Bronchial epithelial cell (primary cell): Measurements from ENCODE around the gene SLC35G6. TPM values are rescaled to one million over a fixed set of nuclear protein-coding genes. Genes with fewer than 3 reads are reported as not detected.

ENCODE experiments used
- DNase-seq: peaks from one replicate; pipeline ENCODE4 v3.0.0-alpha.2; 2010; ENCODE audit warnings: low read depth
- FAIRE-seq: peaks from 2 replicates; lab custom pipeline; 2011; peaks lifted over from hg19 to GRCh38; lab: Jason Lieb, UNC
- H3K27me3 ChIP-seq: 2 replicates; pipeline ENCODE4 v1.5.1; 2011; ENCODE audit warnings: low read length; ENCODE audit not compliant: control insufficient read depth, insufficient read depth
- H3K36me3 ChIP-seq: 2 replicates; pipeline ENCODE4 v1.5.1; 2011; ENCODE audit warnings: low read length; ENCODE audit not compliant: control insufficient read depth, insufficient read depth
- H3K4me3 ChIP-seq: 2 replicates; pipeline ENCODE4 v1.5.1; 2011; ENCODE audit warnings: mild to moderate bottlenecking, low read depth, low read length, control low read depth
- total RNA-seq: library from RNA; depleted of rRNA; stranded (reverse); fragments of >200 nt; gene quantifications from 2 replicates; pipeline ENCODE4 v1.2.1, GENCODE V29; 2014
- TF ChIP-seq, protein P1 (sequence below): IDR thresholded peaks from 2 replicates; pipeline ENCODE4 v1.5.1; 2011; ENCODE audit warnings: mild to moderate bottlenecking, moderate library complexity, low read length, control low read depth, inconsistent platforms; ENCODE audit not compliant: insufficient read depth, severe bottlenecking

Gene SLC35G6
- total RNA-seq, 1 donor from 2014 or later, result not detected

DNA sequence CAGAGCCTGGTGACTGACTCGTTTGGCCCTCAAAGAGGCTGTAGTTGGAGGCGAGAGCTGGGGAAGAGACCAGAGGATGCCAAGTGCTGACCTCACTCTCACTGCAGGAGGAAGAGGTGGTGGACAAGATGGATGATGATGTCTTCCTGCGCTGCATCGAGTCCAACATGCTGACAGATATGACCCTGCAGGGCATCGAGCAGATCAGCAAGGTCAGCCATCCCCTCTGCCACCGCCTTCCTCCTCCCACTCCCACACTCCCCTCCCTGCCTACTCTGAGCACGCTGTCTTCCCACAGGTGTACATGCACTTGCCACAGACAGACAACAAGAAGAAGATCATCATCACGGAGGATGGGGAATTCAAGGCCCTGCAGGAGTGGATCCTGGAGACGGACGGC, 29.9 kb downstream of the SLC35G6 start:
- TF ChIP-seq, protein P1, sequence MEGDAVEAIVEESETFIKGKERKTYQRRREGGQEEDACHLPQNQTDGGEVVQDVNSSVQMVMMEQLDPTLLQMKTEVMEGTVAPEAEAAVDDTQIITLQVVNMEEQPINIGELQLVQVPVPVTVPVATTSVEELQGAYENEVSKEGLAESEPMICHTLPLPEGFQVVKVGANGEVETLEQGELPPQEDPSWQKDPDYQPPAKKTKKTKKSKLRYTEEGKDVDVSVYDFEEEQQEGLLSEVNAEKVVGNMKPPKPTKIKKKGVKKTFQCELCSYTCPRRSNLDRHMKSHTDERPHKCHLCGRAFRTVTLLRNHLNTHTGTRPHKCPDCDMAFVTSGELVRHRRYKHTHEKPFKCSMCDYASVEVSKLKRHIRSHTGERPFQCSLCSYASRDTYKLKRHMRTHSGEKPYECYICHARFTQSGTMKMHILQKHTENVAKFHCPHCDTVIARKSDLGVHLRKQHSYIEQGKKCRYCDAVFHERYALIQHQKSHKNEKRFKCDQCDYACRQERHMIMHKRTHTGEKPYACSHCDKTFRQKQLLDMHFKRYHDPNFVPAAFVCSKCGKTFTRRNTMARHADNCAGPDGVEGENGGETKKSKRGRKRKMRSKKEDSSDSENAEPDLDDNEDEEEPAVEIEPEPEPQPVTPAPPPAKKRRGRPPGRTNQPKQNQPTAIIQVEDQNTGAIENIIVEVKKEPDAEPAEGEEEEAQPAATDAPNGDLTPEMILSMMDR, result no peak
- FAIRE-seq (peak; percentile 58), DNase-seq (no peak)
- H3K36me3 ChIP-seq, result peaks cover 46% of the 10 kb centered on the region
- no peaks in the 10 kb centered on the region for H3K27me3 ChIP-seq
- no peak overlapping the region for H3K4me3 ChIP-seq

DNA sequence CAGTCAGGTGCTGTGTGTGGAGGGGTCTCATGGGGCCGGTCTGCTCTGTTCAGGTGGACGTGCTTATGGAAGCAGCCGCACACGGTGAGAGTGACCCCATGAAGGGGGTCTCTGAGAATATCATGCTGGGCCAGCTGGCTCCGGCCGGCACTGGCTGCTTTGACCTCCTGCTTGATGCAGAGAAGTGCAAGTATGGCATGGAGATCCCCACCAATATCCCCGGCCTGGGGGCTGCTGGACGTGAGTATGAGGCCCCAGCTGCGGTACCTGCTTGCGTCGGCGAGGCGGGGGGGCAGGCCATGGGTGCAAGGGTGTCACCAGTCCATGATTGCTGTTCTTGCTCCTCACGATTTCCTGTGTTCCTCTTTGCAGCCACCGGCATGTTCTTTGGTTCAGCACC, 30.9 kb downstream of the SLC35G6 start:
- peaks cover 43% of the 10 kb centered on the region for H3K36me3 ChIP-seq
- no peak for FAIRE-seq
- no peak overlapping the region for H3K4me3 ChIP-seq
- H3K27me3 ChIP-seq, result no peaks in the 10 kb centered on the region
- no peak for DNase-seq
- TF ChIP-seq, protein P1, result no peak

GRCh38 chr17:7512824-7513540, 31.7 kb downstream of the SLC35G6 start:
- H3K4me3 ChIP-seq, result no peak overlapping the region
- no peak for DNase-seq
- no peak for FAIRE-seq
- peaks cover 41% of the 10 kb centered on the region for H3K36me3 ChIP-seq
- H3K27me3 ChIP-seq, result no peaks in the 10 kb centered on the region
- TF ChIP-seq, protein P1, result no peak

DNA sequence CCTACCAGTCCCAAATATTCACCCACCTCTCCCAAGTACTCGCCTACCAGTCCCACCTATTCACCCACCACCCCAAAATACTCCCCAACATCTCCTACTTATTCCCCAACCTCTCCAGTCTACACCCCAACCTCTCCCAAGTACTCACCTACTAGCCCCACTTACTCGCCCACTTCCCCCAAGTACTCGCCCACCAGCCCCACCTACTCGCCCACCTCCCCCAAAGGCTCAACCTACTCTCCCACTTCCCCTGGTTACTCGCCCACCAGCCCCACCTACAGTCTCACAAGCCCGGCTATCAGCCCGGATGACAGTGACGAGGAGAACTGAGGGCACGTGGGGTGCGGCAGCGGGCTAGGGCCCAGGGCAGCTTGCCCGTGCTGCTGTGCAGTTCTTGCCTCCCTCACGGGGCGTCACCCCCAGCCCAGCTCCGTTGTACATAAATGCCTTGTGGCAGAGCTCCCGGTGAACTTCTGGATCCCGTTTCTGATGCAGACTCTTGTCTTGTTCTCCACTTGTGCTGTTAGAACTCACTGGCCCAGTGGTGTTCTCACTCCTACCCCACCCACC, 32.7 kb downstream of the SLC35G6 start:
- Histone ChIP-seq H3K27me3 (no peaks in the 10 kb centered on the region), H3K4me3 (no peak overlapping the region), H3K36me3 (peaks cover 33% of the 10 kb centered on the region)
- TF ChIP-seq, protein P1, result no peak
- FAIRE-seq, result no peak
- no peak for DNase-seq

DNA sequence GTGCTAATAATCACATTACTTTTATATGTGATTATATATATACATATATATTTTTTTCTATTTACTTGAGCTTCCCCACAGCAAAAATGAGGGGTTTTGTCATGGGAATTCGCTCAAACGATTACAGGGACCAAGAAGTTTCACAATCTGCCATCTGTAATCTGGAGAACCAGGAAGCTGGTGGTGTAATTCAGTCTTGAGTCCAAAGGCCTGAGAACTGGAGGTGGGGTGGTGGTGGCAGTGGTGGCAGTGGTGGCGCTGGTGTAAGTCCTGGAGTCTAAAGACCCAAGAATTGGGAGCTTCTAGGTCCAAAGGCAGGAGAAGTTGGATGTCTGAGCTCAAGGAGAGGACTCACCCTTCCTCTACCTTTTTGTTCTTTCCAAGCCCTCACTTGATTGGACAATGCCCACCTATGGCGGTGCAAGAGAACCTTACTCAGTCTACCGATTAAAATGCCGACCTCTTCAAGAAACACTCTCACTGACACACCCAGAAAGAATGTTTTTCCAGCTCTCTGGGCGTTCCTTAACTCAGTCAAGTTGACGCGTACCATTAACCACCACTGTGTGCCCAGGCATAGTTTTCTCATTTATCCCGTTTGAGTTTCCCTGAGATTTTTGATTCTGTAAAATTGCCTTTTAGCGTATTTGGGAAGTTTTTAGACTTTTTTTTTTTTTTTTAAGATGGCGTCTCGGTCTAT, 34.8 kb downstream of the SLC35G6 start:
- H3K27me3 ChIP-seq, result no peaks in the 10 kb centered on the region
- TF ChIP-seq, protein P1, result no peak
- FAIRE-seq (no peak), DNase-seq (no peak)
- peaks cover 20% of the 10 kb centered on the region for H3K36me3 ChIP-seq
- H3K4me3 ChIP-seq, result no peak overlapping the region
